HG03045 (cell line): ENCODE data around the gene SPON1.
"Not testable (repeated sequence)": the region's sequence is repeated elsewhere in the genome, so short reads cannot be mapped to it uniquely, and the experiment has no call there.

Experiments used
- ATAC-seq: cut with Tn5 transposase; IDR thresholded peaks from one replicate; pipeline ENCODE4 v1.9.1; 2021; ENCODE audit warnings: mild to moderate bottlenecking, moderate library complexity; ENCODE audit not compliant: unreplicated experiment

Gene SPON1

DNA sequence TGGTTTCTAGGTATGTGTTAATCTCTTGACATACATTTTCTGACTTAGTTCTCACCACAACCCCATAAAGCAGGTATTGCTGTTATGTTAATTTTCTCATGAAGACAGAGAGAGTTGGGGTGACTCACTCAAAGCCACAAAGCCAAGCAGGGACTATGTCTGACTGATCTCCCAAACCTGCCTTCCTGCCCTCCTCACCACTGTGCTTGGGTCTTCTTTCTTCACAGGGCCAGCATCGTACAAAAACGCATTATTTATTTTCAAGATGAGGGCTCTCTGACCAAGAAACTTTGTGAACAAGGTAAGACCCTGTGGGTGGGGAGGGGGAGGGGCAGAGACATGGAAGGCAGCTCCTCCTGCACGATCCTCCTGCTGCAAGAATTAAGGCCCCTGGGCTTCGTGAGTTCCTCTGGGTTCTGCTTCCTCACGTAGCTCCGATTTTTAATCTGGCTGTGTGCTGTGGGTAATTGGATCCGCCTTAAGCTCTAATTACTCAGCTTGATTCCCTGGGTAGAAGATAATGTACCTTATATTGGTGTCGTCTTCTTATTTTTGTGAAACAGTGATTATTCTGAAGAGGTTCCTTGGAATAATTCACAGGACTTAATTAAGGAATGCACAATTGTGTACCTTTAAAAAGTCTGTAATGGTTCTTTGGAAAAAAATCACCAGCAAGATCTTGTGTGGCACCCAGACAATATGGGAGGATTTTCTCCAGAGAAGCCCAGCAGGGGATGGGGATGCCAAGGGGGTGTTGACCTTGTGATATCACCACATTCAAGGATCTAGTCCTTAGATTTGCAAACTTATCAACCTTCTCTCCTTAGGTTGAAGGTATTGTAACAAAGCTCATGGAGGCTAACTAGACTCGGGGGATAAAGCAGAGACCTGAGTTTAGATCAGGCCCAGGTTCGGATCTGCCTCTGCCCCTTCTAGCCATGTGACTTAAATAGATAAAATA lies 112.9 kb downstream of the SPON1 start:
- ATAC-seq, result no peak

DNA sequence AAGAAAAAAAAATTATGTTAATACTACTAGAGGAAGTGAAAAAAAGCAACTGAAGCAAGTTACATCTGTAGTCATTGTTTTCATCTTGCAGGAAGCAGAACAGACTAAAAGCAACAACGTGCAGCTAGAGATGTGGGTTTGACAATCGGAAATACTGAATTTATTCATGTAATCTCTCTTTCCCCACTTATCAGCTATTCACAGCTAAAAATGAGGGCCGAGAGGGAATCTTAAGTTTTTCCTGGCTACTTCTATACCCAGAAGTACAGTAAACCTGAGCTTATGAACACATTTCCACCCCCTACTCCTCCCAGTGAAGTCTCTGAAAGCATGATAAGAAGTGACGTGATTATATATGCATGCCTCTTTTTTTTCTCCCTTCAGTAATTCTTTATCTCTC lies 116.5 kb downstream of the SPON1 start:
- no peak for ATAC-seq

DNA sequence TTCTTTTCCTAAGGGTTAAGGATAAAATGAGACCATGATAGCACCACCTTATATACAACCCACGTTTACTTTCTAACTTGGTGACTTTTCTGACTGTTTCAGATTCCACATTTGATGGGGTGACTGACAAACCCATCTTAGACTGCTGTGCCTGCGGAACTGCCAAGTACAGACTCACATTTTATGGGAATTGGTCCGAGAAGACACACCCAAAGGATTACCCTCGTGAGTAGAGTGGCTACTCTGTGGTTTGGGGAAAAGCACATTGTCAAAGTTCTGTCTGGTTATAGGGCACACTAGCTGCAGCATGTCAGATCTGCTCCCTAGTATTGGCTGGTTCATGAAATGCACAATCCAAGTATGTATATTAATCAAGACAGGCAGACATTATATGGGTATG lies 117.3 kb downstream of the SPON1 start:
- no peak for ATAC-seq

DNA sequence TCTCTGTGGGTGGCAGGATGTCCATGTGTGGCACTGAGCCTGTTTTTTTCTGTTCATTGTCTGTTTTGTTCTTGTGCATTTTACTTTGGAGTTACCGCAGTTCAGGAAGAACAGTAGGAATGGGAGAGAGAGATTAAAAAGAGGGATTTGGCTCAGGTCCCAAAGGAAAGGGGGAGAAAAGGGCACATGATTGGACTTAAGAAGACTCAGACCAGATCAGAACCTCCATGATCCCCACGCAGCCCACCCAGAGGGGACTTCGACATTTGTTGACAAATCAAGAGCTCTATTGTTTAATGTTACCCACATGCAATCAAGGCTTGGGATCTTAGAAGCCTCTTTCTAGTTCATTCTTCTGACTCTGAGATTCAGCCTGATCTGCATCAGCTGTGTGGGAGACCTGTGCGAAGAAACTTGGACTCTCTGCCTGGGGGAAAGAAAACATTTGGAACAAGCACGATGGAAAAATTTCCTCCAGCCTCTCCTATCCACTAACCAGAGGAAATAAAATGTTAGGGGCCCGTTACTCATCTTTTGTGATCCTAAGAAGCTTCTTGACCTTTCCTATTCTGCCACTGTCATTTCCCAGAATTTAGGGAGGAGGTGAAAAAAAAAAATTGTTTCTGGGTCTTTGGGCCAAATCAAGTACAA lies 119.2 kb downstream of the SPON1 start:
- no peak for ATAC-seq

DNA sequence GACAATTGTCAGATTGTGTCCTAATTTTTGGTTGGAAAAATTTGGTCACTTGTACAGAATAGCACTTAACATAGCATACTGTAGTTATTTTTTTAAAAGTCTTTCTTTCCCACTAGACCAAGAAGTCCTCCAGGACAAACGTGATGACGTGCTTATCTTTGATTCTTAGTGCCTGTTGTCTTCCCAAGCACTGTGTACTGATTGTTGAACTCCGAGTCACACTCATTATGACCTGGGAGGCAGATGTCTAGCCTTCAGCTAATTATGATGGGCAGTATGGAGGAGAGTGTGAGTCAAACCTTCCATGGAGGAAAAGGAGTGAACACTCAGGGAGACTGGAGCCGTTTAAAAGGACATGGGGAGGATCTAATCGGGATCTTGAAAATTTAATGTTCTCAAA lies 119.8 kb downstream of the SPON1 start:
- ATAC-seq, result no peak

DNA sequence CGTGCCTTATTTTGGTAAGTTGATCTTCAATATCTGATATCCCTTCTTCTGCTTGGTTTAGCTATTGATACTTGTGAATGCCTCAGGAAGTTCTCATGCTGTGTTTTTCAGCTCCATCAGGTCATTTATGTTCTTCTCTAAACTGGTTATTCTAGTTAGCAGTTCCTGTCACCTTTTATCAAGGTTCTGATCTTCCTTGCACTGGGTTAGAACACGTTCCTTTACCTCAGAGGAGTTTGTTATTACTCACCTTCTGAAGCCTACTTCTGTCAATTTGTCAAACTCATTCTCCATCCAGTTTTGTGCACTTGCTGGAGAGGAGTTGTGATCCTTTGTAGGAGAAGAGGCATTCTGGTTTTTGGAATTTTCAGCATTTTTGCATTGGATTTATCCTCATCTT lies 126.3 kb downstream of the SPON1 start:
- not testable (repeated sequence) for ATAC-seq

DNA sequence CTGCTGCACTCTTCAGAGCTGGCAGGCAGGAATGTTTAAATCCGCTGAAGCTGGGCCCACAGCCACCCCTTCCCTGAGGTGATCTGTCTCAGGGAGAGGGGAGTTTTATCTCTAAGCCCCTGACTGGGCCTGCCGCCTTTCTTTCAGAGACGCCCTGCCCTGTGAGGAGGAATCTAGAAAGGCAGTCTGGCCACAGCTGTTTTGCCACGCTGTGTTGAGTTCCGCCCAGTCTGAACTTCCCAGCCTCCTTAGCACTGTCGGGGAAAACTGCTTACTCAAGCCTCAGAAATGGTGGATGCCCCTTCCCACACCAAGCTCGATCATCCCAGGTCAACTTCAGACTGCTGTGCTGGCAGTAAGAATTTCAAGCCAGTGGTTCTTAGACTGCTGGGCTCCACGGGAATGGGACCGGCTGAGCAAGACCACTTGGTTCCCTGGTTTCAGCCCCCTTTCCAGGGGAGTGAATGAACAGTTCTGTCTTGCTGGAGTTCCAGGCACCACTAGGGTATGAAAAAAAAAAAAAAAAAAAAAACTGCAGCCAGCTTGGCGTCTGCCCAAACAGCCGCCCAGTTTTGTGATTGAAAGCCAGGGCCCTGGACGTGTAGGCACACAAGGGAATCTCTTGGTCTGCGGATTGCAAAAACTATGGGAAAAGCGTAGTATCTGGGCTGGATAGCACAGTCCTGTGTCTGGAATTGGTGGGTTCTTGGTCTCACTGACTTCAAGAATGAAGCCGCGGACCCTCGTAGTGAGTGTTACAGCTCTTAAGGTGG lies 127.4 kb downstream of the SPON1 start:
- no peak for ATAC-seq

DNA sequence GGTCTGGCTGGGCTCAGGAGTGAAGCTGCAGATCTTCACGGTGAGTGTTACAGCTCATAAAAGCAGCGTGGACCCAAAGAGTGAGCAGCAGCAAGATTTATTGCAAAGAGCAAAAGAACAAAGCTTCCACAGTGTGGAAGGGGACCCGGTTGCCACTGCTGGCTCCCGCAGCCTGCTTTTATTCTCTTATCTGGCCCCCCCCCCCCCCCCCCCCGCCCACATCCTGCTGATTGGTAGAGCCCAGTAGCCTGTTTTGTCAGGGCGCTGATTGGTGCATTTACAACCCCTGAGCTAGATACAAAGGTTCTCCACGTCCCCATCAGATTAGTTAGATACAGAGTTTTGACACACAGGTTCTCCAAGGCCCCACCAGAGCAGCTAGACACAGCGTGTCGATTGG lies 128.1 kb downstream of the SPON1 start:
- ATAC-seq, result not testable (repeated sequence)

DNA sequence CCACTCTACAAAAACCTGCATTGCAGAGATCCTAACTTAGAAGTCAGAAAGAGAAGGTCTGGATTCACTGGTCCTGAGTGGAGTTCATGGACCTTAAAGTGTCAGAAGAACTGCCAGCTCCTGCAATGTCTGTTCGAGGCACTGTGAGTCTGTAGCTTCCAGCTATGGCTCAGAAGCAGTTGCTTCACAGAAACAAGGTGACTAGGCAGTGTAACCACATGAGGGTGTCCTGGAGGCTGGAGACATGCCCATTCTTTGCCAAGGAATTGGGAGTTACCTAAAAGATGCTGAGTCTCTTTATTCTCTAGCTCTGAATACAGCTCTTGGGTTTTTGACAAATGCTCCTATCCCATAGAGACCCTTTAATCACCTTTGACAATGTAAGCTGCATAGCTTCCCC lies 130.5 kb downstream of the SPON1 start:
- no peak for ATAC-seq

DNA sequence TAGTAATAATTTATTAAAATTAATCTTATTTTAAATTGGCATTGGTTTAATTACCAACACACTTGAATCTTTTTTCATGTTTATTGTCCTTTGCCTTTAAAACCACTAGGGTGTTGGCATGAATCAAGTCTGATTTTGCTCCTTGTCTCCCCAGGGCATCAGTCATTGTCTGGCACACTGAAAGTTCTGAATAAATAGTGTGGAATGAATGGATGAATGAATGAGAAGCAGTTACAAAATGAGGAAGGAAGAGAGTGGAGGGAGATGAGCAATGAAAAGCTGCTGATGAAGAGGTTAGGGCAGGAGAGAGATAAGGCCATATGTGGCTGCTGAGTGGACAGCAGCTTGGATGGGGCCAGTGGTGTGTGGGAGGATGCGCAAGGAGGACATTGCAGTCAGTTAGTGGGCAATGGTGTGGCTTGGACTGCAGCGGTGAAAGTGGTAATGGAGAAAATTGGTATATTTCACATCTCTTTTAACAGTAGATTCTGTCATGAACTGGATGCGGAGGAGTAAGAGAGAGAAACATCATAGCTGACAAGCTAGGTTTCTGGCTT lies 132.0 kb downstream of the SPON1 start:
- ATAC-seq, result no peak

DNA sequence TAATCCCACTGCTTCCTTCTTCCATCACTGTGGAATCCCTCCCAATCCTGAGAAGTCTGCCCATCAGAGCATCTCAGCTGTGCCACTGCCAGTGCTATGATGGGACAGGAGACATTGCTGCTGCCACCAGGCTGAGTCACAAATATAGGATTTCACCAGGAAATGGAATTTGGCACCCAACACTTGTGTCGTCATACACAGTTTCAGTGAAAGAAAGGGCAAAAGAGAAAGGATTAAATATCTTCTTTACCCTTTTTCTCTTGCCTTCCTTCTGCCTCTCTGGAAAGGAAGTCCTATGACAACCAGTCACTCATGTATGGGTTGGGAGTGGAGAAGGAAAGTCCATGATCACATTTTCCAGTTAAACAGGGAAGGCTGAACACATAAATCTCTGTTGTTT lies 133.4 kb downstream of the SPON1 start:
- ATAC-seq, result no peak

DNA sequence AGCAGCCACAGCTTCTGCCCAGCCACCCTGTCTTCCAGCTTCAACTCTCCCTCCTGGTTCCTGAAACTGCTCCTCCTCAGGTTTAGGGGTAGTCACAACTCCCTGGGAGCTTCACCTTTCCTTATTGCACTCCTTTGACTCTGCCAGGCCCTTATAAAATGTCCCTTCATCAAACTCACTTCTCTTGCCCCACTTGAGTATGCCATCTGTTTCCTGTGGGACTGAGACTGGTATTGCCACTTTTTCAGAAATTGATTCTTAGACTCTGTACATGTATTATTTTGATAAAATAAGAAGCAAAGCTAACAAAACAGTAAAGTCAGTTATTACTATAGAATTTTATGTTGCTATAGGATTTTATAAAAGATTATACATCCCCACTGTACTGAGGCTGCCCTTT lies 134.1 kb downstream of the SPON1 start:
- ATAC-seq, result no peak

DNA sequence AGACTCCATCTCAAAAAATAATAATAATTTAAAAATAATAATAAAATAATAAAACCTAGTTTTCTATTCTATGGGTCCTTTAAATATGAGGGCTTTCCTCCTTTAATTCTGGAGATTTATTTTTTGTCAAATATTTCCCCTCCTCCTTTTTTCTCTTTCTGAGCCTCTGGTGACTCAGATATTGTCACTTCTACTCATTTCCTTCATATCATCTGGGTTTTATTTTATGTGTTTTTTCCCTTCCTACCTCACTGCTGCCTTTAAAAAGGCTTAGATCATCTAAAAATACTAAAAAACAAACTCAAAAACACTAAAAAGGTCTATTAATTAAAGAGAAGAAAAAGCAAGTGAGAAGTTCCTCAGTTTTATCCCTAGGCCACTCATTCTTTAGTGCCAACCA lies 138.9 kb downstream of the SPON1 start:
- ATAC-seq, result no peak

DNA sequence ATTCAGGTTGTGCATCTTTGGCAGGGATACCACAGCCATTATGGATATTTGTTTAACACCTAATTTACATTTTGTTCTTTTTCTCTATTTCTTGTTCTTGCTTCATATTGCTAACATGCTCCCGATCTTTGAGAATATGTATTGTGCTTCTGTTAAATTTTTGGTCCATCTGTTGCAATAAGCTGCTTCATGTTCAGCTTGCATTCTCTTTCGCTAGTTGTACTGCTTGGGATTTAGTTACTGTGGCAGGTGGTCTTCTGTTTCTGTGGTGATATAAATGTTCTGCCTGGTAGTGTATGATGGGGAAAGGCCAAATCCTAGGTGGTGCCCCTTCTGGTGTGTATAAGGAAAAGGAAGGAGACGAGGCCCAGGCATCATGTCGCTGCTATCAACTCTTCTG lies 140.2 kb downstream of the SPON1 start:
- ATAC-seq, result no peak

DNA sequence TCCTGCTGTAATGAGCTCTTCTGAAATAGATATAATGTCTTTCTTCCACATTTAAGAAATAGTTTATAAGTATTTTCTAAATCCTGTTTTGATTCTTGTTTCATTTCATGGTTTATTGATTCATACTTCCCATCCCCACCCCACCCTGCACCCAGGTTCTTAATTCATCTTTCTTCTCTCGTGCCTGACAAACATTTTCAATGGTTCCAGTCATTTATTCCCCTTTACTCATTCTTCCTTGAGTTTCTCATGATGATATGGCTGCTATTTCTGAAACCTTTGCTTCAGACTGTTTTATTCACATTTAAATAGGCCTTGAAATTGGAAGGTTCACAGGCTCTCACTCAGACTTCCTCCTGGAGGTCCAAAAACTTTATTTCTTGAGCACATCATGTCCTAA lies 142.9 kb downstream of the SPON1 start:
- ATAC-seq, result no peak

DNA sequence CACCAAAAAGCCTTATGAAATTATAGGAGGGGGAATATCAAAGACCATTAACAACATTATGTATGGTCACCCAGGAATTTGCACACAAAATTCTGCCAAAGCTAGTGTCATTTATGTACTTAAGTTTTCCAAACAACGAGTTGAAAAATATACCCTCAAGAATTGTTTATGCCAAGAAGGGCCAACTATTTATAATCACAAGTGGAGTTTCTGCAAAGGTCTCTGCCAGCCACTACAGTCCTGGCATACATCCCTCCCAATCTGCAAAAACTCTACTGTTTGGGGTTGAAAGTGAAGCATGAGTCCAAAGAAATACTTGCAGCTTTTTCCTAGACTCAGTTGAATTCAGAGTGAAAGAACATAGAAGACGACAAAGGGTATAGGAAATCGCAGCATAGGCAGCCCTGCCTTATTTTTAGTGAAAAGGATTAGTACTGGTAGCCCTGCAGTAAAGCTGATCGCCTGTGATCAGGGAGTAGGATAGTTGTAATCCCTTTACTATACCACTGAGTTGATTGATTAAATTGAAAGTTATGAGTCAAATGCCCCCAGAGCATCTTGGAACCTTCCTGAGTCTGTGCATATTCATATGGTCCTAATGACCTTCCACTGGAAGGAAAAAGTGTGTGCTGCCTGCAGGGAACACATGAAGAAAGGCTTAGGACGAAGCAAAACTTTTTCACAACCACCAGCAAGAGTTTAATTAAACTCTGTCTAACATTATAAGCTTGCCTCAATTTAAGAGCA lies 144.0 kb downstream of the SPON1 start:
- no peak for ATAC-seq

DNA sequence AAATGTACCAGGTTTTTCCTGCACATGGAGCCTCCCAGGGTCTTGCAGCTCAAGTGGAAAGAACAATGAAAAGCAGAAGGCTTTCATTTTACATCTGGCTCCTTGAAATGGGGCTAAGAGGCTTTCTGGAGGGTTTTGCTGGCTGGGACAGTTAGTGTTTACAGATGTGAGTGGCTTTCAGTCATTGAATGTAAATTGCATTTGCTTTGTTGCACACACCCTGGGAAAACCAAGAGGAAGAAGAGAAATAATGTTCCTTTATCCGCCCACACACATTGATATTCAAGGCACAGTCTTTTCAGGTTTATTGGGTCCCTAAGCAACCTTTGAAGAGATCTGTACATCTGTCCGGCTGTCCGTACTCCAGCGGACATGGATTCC lies 144.5 kb downstream of the SPON1 start:
- ATAC-seq, result no peak

DNA sequence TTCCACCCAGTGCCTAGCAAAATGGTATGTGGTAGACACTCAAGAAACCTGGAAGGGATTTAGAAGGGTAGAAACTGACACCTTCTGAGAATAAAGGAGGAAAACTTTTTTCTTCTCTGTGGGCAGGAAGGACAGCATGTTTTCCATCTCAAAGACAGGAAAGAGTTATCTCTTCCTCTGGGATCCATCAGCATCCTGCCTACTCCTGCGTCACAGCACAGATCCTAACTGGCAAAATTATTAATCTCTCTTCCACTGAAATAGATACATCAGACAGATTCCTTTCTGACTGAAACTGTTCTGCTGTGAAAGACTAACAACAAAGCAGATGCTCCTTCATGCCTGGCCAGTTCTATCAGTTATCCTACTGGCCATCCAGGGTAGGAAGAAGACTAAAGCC lies 147.2 kb downstream of the SPON1 start:
- ATAC-seq, result no peak

DNA sequence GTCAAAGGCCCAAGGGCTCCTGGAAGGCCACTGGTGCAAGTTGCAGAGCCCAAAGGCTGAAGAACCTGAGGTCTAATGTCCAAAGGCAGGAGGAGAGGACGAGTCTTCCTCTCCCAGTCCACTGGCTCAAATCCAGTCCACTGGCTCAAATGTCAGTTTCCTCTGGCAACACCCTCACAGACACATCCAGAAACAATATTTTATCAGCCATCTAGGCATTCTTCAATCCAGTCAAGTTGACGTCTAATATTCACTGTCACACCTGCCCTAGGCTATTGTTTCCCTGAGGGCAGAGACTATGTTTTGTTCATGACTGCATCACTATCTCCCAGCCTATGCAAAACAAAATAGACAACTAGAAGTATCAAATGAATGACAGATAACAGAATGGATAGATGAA lies 148.1 kb downstream of the SPON1 start:
- ATAC-seq, result no peak

DNA sequence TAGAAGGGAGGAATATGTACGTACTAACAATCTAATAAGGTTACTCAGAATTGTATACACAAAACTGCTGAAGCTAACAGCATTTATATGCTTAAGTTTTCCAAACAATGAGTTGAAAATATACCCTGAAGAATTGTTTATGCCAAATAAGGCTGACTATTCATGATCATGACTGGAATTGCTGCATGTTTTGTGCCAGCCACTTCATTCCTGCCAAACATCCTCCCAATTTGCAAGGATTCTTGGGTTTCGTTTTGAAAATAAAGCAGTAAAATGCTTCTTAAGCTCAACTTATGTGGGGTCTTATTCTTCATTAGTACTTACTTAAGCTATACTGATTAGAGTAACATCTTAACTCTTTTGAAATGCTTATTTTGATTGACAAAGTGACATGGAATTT lies 149.0 kb downstream of the SPON1 start:
- ATAC-seq, result no peak

DNA sequence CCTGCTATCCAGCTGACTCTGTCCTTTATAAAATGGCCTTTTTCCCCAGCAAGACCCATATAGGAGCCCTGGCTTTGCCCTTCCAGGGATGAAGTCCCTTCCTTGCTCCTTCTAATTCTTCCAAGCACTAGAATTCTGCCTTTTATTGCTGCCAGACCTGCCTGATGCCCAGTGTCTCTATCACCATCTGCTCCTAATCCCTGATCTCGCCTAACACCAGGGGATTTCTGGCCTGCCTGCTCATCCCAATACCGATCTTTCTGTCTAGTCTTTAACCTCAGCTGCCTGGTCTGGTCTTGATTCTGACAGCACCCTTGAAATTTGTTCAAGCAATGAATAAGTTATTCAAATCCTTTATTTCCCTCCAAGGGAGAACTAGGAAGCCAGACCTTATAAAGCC lies 150.2 kb downstream of the SPON1 start:
- ATAC-seq, result no peak
